Keratinocyte (primary cell): Measurements from ENCODE around the gene MACF1. TPM values are rescaled to one million over a fixed set of nuclear protein-coding genes. Genes with fewer than 3 reads are reported as not detected.

Experiments used
- DNase-seq: peaks from one replicate; pipeline ENCODE4 v3.0.0-alpha.2; 2011; ENCODE audit warnings: low read depth, missing footprints, low spot score
- FAIRE-seq: peaks from 2 replicates; lab custom pipeline; 2011; peaks lifted over from hg19 to GRCh38; lab: Jason Lieb, UNC
- H2AFZ ChIP-seq: 2 replicates; pipeline ENCODE4 v1.6.0; 2012; ENCODE audit warnings: low read length, control low read depth, inconsistent platforms; ENCODE audit not compliant: control insufficient read depth
- H3K27ac ChIP-seq: 2 replicates; pipeline ENCODE4 v1.5.1; 2011; ENCODE audit warnings: low read length; ENCODE audit not compliant: control insufficient read depth, insufficient read depth
- H3K27me3 ChIP-seq: 3 replicates; pipeline ENCODE4 v1.6.0; 2011; ENCODE audit warnings: low read length; ENCODE audit not compliant: control insufficient read depth, insufficient read depth; ENCODE audit errors: extremely low read depth
- H3K36me3 ChIP-seq, 2 experiments: 2 replicates in 1 of 2; 3 replicates in 1 of 2; pipeline ENCODE4 v1.5.1; 2011; ENCODE audit warnings: low read length in 2 of 2, mild to moderate bottlenecking in 1 of 2; ENCODE audit not compliant: control insufficient read depth in 2 of 2, insufficient read depth in 2 of 2; ENCODE audit errors: extremely low read depth in 1 of 2
- H3K4me1 ChIP-seq: 3 replicates; pipeline ENCODE4 v1.5.1; 2011; ENCODE audit warnings: low read length; ENCODE audit not compliant: control insufficient read depth, insufficient read depth; ENCODE audit errors: extremely low read depth
- H3K4me2 ChIP-seq: 3 replicates; pipeline ENCODE4 v1.6.0; 2011; ENCODE audit warnings: low read depth, low read length; ENCODE audit not compliant: control insufficient read depth, insufficient read depth; ENCODE audit errors: extremely low read depth
- H3K4me3 ChIP-seq, 3 experiments: fragments of 200-600 bp in 1 of 3; sonication (generic) in 1 of 3; 2 replicates in 2 of 3; 3 replicates in 1 of 3; pipeline ENCODE4 v1.5.1; 2011 to 2016; ENCODE audit warnings: low read length in 3 of 3, mild to moderate bottlenecking in 3 of 3, control low read depth in 2 of 3, inconsistent platforms in 1 of 3, low read depth in 1 of 3, mixed read lengths in 1 of 3, mixed run types in 1 of 3, moderate library complexity in 1 of 3; ENCODE audit not compliant: control insufficient read depth in 2 of 3, insufficient read depth in 2 of 3; ENCODE audit errors: extremely low read depth in 1 of 3
- H3K79me2 ChIP-seq: 2 replicates; pipeline ENCODE4 v1.6.0; 2012; ENCODE audit warnings: low read length; ENCODE audit not compliant: control insufficient read depth, insufficient read depth
- H3K9ac ChIP-seq: 3 replicates; pipeline ENCODE4 v1.6.0; 2011; ENCODE audit warnings: low read length; ENCODE audit not compliant: control insufficient read depth, insufficient read depth; ENCODE audit errors: extremely low read depth
- H3K9me1 ChIP-seq: 3 replicates; pipeline ENCODE4 v1.6.0; 2011; ENCODE audit warnings: low read length; ENCODE audit not compliant: control insufficient read depth, insufficient read depth; ENCODE audit errors: extremely low read depth
- H3K9me3 ChIP-seq: 2 replicates; pipeline ENCODE4 v1.5.1; 2012; ENCODE audit warnings: low read depth, low read length; ENCODE audit not compliant: control insufficient read depth
- H4K20me1 ChIP-seq: 3 replicates; pipeline ENCODE4 v1.6.0; 2011; ENCODE audit warnings: low read length; ENCODE audit not compliant: control insufficient read depth, insufficient read depth; ENCODE audit errors: extremely low read depth
- EZH2 ChIP-seq: IDR thresholded peaks from one replicate; pipeline ENCODE4 v1.6.1; 2012; ENCODE audit warnings: inconsistent platforms, mild to moderate bottlenecking, low read length, moderate library complexity
- dilution Hi-C: fragments of 300-500 bp; cut with MboI; formaldehyde crosslinking; loops from one replicate; pipeline ENCODE4 v1.7.0; 2020; ENCODE audit warnings: low sequenced_read_pairs; ENCODE audit not compliant: extremely low pct_ligation_motif_present
- polyA plus RNA-seq, 5 experiments: library from polyadenylated mRNA; depleted of rRNA in 3 of 5; stranded (reverse) in 3 of 5; stranded (forward) in 1 of 5; unstranded in 1 of 5; fragments of >200 nt; gene quantifications; 1 replicate in 1 of 5; 2 replicates in 3 of 5; 3 replicates in 1 of 5; pipeline versions ENCODE4 v1.2.1 to v1.2.3, GENCODE V29; 2011 to 2012; ENCODE audit warnings: missing spikeins in 2 of 5, low read depth in 1 of 5, low replicate concordance in 1 of 5
- TF ChIP-seq, protein P1 (sequence below), 3 experiments: IDR thresholded peaks in 1 of 3; conservative IDR thresholded peaks in 1 of 3; optimal IDR thresholded peaks in 1 of 3; 2 replicates in 2 of 3; 3 replicates in 1 of 3; pipeline versions ENCODE3 to v1.5.1; 2011; ENCODE audit warnings: low read length in 3 of 3, mild to moderate bottlenecking in 3 of 3, moderate library complexity in 2 of 3, control low read depth in 1 of 3, inconsistent platforms in 1 of 3; ENCODE audit not compliant: insufficient read depth in 2 of 3; ENCODE audit errors: extremely low read depth in 1 of 3

MACF1 gene
- polyA plus RNA-seq, 1 donor (not counting 4 experiments of a cell fraction or from before 2014, with no cell fraction given): 111 TPM

GRCh38 chr1:39438042-39438441 is 233.5 kb downstream of the MACF1 start:
- no peak for TF ChIP-seq EZH2
- TF ChIP-seq, protein P1, sequence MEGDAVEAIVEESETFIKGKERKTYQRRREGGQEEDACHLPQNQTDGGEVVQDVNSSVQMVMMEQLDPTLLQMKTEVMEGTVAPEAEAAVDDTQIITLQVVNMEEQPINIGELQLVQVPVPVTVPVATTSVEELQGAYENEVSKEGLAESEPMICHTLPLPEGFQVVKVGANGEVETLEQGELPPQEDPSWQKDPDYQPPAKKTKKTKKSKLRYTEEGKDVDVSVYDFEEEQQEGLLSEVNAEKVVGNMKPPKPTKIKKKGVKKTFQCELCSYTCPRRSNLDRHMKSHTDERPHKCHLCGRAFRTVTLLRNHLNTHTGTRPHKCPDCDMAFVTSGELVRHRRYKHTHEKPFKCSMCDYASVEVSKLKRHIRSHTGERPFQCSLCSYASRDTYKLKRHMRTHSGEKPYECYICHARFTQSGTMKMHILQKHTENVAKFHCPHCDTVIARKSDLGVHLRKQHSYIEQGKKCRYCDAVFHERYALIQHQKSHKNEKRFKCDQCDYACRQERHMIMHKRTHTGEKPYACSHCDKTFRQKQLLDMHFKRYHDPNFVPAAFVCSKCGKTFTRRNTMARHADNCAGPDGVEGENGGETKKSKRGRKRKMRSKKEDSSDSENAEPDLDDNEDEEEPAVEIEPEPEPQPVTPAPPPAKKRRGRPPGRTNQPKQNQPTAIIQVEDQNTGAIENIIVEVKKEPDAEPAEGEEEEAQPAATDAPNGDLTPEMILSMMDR (optimal IDR thresholded peaks at IDR 0.05 in 1 of 3, IDR thresholded peaks at IDR 0.05 in 1 of 3, conservative IDR thresholded peaks at IDR 0.05 in 1 of 3; ENCODE audit: extremely low read depth in 1 of 3, insufficient read depth in 2 of 3, low read length in 3 of 3): no peak
- H3K36me3 ChIP-seq: peaks cover 31 to 38% of the 10 kb centered on the region in 2 experiments
- H3K4me1 ChIP-seq: no peaks in the 10 kb centered on the region
- H3K9ac ChIP-seq: no peak overlapping the region
- no peaks in the 10 kb centered on the region for H3K79me2 ChIP-seq
- dilution Hi-C loops: no loop called here
- H3K4me2 ChIP-seq: no peak overlapping the region
- peak; percentile 49 for FAIRE-seq
- no peaks in the 10 kb centered on the region for H3K9me1 ChIP-seq
- no peak overlapping the region for H3K27ac ChIP-seq
- H3K9me3 ChIP-seq: no peaks in the 10 kb centered on the region
- H3K27me3 ChIP-seq: no peaks in the 10 kb centered on the region
- H3K4me3 ChIP-seq: no peak overlapping the region
- H4K20me1 ChIP-seq: no peaks in the 10 kb centered on the region
- H2AFZ ChIP-seq: no peak overlapping the region
- DNase-seq: no peak

GRCh38 chr1:39440856-39441255 is 236.4 kb downstream of the MACF1 start:
- H3K9me3 ChIP-seq: no peaks in the 10 kb centered on the region
- H3K4me2 ChIP-seq: no peak overlapping the region
- H4K20me1 ChIP-seq: no peaks in the 10 kb centered on the region
- no peaks in the 10 kb centered on the region for H3K27me3 ChIP-seq
- dilution Hi-C loops: no loop called here
- FAIRE-seq (no peak), DNase-seq (no peak)
- H3K9me1 ChIP-seq: no peaks in the 10 kb centered on the region
- no peak overlapping the region for H2AFZ ChIP-seq
- no peak overlapping the region for H3K9ac ChIP-seq
- H3K79me2 ChIP-seq: no peaks in the 10 kb centered on the region
- peaks cover 32 to 37% of the 10 kb centered on the region in 2 experiments for H3K36me3 ChIP-seq
- no peaks in the 10 kb centered on the region for H3K4me1 ChIP-seq
- no peak overlapping the region for H3K27ac ChIP-seq
- TF ChIP-seq, protein P1 (optimal IDR thresholded peaks at IDR 0.05 in 1 of 3, IDR thresholded peaks at IDR 0.05 in 1 of 3, conservative IDR thresholded peaks at IDR 0.05 in 1 of 3; ENCODE audit: extremely low read depth in 1 of 3, insufficient read depth in 2 of 3, low read length in 3 of 3): no peak
- TF ChIP-seq EZH2: no peak
- H3K4me3 ChIP-seq: no peak overlapping the region
